Right cardiac atrium (tissue), 5 donors: ENCODE data around the gene OLFM1. TPM values are rescaled to one million over a fixed set of nuclear protein-coding genes. Genes with fewer than 3 reads are reported as not detected.
"Not testable (repeated sequence)": the region's sequence is repeated elsewhere in the genome, so short reads cannot be mapped to it uniquely, and the experiment has no call there.

Experiments used
- ATAC-seq, 2 donors: fragments of 200-7000 bp; cut with Tn5 transposase; one replicate each; pipeline versions ENCODE4 v1.8.0 to v1.9.1; 2020; ENCODE audit warnings: moderate library complexity in 2 of 2, mild to moderate bottlenecking in 1 of 2
- DNase-seq, 3 donors: peaks; one replicate each; pipeline ENCODE4 v3.0.0-alpha.2; 2020
- H3K27ac ChIP-seq: one replicate; pipeline ENCODE4 v1.5.1; 2013; ENCODE audit warnings: mild to moderate bottlenecking, low read length, control low read depth, moderate library complexity
- H3K27me3 ChIP-seq: one replicate; pipeline ENCODE4 v1.6.1; 2013; ENCODE audit not compliant: control insufficient read depth, insufficient read depth
- H3K4me1 ChIP-seq: one replicate; pipeline ENCODE4 v1.6.1; 2013; ENCODE audit warnings: low read length; ENCODE audit not compliant: control insufficient read depth, insufficient read depth
- H3K4me3 ChIP-seq: one replicate; pipeline ENCODE4 v1.5.1; 2013; ENCODE audit warnings: low read length, control low read depth
- H3K9me3 ChIP-seq: one replicate; pipeline ENCODE4 v1.6.1; 2013; ENCODE audit warnings: low read length; ENCODE audit not compliant: control insufficient read depth
- WGBS: extraction: QIAGEN DNeasy Blood & Tissue Kit; methylation state at CpG from one replicate; pipeline ENCODE4 v1.1.7; 2013; 5-methylcytosine and 5-hydroxymethylcytosine counted together
- intact Hi-C, 4 donors: fragments of 100-400 bp; cut with DNase I; formaldehyde crosslinking; loops; one replicate each; pipeline versions ENCODE4 v1.11.0 to v1.14.0; 2022 to 2023
- polyA plus RNA-seq: library from polyadenylated mRNA; stranded (reverse); fragments of 200-250 nt; gene quantifications from one replicate; pipeline ENCODE4 v1.2.3, GENCODE V29; 2013
- total RNA-seq, 4 donors: library from RNA; stranded (reverse); fragmentation: NEBNext Ultra II Directional; extraction: Animal tissue kit (Norgen Biotek cat#: 25700); gene quantifications; one replicate each; pipeline ENCODE4 v1.2.1, GENCODE V29; 2021
- donor health status: healthy with polysubstance abuse.
- donor health status: DM: no; HTN: yes; CAD: no.
- donor health status: DM: no; HTN: no; CAD: no.
- donor health status: DM: no; HTN: yes; CAD: no; lungs with severe emphysema.
- donor health status: DM: yes; HTN: yes; CAD: no.

Gene OLFM1
- total and polyA plus RNA-seq, 5 donors, result 8.8 to 19.1 (median 10.0) TPM

DNA sequence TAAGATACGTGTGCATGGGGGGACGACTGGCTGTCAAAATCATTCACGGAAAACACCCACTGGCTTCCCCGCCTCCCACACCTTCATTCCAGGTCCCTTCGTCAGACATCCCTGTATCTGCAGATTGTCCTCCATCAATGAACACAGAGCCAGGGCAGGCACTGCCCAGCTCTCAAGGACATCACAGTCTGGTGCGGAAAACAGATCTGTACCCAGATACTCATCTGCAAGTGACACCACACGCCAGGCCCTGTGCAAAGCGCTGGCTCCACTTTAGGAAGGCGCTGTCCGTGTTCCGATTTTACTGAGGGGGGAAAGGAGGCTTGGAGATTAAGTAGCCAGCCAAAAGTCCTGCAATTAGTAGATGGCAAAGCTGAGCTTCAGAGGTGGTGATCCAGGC is 72.3 kb downstream of the OLFM1 start:
- 75% methylated on average over 11 of the region's 11 CpGs for WGBS
- no peak overlapping the region for H3K4me3 ChIP-seq
- ATAC-seq (no peak), DNase-seq (no peak)
- no peaks in the 10 kb centered on the region for H3K27me3 ChIP-seq
- no peaks in the 10 kb centered on the region for H3K9me3 ChIP-seq
- no peaks in the 10 kb centered on the region for H3K4me1 ChIP-seq
- no peak overlapping the region for H3K27ac ChIP-seq
- intact Hi-C loops, result no loop called here

- H3K9me3 ChIP-seq, result no peaks in the 10 kb centered on the region
- 60% methylated on average over 7 of the region's 7 CpGs for WGBS
- H3K4me3 ChIP-seq, result no peak overlapping the region
- H3K27ac ChIP-seq, result no peak overlapping the region
- no peaks in the 10 kb centered on the region for H3K27me3 ChIP-seq
- ATAC-seq (no peak), DNase-seq (no peak)
- intact Hi-C loops, result no loop called here
- no peaks in the 10 kb centered on the region for H3K4me1 ChIP-seq
Observed at GRCh38 chr9:135160862-135161261, 73.4 kb downstream of the OLFM1 start.

GRCh38 chr9:135162599-135162998 is 75.1 kb downstream of the OLFM1 start:
- H3K4me1 ChIP-seq, H3K4me3 ChIP-seq, H3K9me3 ChIP-seq, ATAC-seq, H3K27ac ChIP-seq, intact Hi-C loops, DNase-seq, H3K27me3 ChIP-seq: not testable (repeated sequence)
- WGBS, result 88% methylated on average over 15 of the region's 15 CpGs

DNA sequence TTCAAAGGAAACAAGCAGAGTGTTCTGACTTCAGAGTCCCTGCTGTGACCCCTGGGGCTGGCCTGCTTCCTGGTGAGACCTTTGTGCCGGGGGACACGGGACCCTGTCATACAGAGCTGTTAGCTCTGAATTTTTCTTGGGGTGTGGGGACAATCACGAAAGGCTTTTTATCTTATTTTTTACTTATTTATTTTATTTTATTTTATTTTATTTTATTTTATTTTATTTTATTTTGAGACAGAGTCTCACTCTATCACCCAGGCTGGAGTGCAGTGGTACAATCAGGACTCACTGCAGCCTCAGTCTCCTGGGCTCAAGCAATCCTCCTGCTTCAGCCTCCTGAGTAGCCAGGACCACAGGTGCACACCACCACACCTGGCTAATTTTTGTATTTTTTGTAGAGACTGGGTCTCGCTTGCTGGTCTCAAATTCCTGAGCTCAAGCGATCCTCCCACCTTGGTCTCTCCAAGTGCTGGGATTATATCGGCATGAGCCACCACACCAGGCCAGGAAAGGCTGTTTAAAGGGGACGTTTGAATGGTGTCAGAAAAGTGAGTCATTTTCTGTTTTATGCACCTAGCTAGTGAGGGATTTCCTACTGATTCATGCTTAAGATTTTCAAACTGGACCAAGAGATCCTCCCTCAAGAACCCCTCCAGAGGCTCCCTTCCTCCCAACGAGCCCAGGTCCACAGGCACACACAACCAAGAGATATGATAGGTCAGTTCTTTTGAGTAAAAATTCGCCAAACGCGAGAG is 75.7 kb downstream of the OLFM1 start:
- WGBS, result 74% methylated on average over 11 of the region's 11 CpGs

DNA sequence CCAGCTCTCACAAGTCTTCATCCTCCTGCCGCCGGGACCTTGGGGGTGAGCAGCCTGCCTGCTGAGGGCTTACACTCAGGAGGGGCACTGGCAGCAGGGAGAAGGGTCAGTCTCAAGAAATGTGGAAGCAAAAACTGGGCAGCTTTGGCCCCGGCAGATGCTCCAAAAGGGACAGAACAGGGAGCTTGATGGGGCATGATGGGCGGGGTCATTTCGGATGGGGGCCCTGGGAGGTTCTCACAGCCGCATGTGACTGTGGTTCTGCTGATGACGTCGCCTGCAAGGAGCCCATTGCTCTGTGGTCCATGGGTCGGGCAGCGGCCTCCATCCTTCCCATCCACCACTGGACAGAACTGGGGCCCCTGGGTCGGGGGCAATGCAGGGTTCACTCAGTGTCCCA is 76.6 kb downstream of the OLFM1 start:
- intact Hi-C loops, result no loop called here
- H3K27me3 ChIP-seq, result no peaks in the 10 kb centered on the region
- DNase-seq, result no peak
- 78% methylated on average over 11 of the region's 11 CpGs for WGBS
- H3K4me3 ChIP-seq, result no peak overlapping the region
- H3K9me3 ChIP-seq, result no peaks in the 10 kb centered on the region
- H3K4me1 ChIP-seq, result no peaks in the 10 kb centered on the region
- no peak overlapping the region for H3K27ac ChIP-seq
- no peak for ATAC-seq

More for the DNA sequence above, 75.7 kb downstream of the OLFM1 start:
- ATAC-seq (no peak), DNase-seq (no peak)
- no peak overlapping the region for H3K27ac ChIP-seq
- no peak overlapping the region for H3K4me3 ChIP-seq
- H3K9me3 ChIP-seq, result no peaks in the 10 kb centered on the region
- no peaks in the 10 kb centered on the region for H3K27me3 ChIP-seq
- intact Hi-C loops, result no loop called here
- no peaks in the 10 kb centered on the region for H3K4me1 ChIP-seq

DNA sequence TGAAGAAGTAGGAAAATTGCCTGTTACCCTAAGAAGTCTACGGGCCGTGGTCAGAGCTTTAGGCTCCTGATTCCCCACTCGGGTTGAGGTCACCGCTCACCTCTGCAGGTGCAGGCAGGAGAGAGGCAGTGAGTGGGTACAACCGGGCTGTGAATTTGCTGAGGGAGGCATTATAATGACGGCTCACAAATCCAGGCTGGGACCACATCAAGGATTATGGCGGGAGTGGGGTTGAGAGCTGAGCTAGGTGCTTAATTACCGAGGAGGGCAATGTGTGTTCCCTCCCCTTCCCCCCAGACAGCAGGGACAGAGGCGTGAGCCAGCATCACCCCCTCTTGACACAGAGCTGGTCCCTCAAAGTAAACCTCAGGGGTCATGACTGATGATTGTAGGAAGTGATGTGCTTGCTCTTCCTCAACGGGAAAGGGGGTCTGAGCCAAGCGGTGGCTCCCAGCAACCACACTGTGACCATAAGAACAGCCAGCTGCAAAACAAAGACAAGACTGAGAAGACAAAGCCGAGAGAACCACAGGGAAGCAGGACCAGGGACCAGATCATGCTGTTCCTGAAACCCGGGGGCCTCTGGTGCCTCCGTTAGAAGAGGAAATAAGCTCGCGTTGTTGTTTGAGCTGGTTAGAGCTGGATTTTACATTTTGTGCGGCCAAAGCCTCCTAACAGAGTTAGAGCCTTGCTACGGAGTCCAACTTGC is 77.7 kb downstream of the OLFM1 start:
- H3K4me1 ChIP-seq, result no peaks in the 10 kb centered on the region
- no peaks in the 10 kb centered on the region for H3K27me3 ChIP-seq
- no peaks in the 10 kb centered on the region for H3K9me3 ChIP-seq
- ATAC-seq (no peak), DNase-seq (no peak)
- intact Hi-C loops, result no loop called here
- WGBS, result 76% methylated on average over 18 of the region's 18 CpGs
- H3K4me3 ChIP-seq, result no peak overlapping the region
- no peak overlapping the region for H3K27ac ChIP-seq

DNA sequence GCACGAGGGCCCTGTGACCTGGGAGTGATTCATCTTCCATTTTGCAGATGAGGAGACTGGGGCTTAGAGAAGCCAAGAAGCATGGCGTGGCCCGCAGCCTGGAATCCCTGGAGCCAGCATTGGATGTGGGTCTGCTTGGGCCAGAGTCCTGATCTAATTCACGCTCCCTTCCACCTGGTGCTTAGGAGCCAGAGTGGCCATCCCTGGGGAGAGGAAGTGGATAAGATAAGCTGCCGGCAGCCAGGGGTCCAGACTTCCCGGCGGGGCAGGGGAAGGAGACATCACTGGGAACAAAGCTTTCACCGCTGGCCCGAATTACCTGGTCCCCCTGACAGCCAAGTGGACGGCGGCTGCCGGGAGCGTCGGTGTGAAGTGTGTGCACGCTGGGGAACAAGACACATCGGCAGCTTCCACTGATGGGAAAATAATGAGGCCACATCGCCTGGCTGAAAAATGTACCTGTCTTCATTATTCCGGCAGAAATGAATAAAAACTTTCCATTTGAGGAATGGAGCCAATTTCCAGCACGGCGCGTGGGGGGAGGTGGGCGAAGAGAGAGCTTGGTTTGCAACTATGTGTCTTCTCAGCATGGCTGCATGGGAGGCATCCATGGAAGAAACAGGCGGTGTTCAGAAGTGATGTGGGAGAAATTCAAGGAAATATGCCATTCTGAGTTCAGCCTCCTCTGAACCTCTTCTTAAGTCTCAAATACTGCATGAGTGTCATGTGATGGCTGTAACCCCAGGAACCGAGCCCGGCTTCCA is 78.5 kb downstream of the OLFM1 start:
- DNase-seq, result no peak
- Histone ChIP-seq H3K9me3 (no peaks in the 10 kb centered on the region), H3K4me3 (no peak overlapping the region), H3K4me1 (no peaks in the 10 kb centered on the region), H3K27me3 (no peaks in the 10 kb centered on the region), H3K27ac (no peak overlapping the region)
- ATAC-seq, result no peak
- intact Hi-C loops, result no loop called here
- 43% methylated on average over 25 of the region's 25 CpGs for WGBS

- intact Hi-C loops, result no loop called here
- DNase-seq, result no peak
- Histone ChIP-seq H3K27me3 (no peaks in the 10 kb centered on the region), H3K27ac (no peak overlapping the region), H3K4me3 (no peak overlapping the region), H3K9me3 (no peaks in the 10 kb centered on the region), H3K4me1 (no peaks in the 10 kb centered on the region)
- no peak for ATAC-seq
- 75% methylated on average over 14 of the region's 14 CpGs for WGBS
Observed at GRCh38 chr9:135166565-135166964, 79.1 kb downstream of the OLFM1 start.

GRCh38 chr9:135167356-135167755 is 79.9 kb downstream of the OLFM1 start:
- no peaks in the 10 kb centered on the region for H3K9me3 ChIP-seq
- no peaks in the 10 kb centered on the region for H3K27me3 ChIP-seq
- H3K4me3 ChIP-seq, result no peak overlapping the region
- no peaks in the 10 kb centered on the region for H3K4me1 ChIP-seq
- DNase-seq, result peak in 1 of 3 donors; percentile 35
- intact Hi-C loops, result no loop called here
- no peak overlapping the region for H3K27ac ChIP-seq
- no peak for ATAC-seq
- WGBS, result 51% methylated on average over 12 of the region's 12 CpGs

GRCh38 chr9:135167849-135168655 is 80.6 kb downstream of the OLFM1 start:
- intact Hi-C loops, result no loop called here
- peak in 2 of 3 donors; percentile 2 to 6 for DNase-seq
- no peaks in the 10 kb centered on the region for H3K9me3 ChIP-seq
- H3K4me1 ChIP-seq, result no peaks in the 10 kb centered on the region
- WGBS, result 61% methylated on average over 23 of the region's 23 CpGs
- no peaks in the 10 kb centered on the region for H3K27me3 ChIP-seq
- ATAC-seq, result no peak
- H3K27ac ChIP-seq, result no peak overlapping the region
- H3K4me3 ChIP-seq, result no peak overlapping the region
